ENCODE data around the gene GNPTG.

GNPTG gene

DNA sequence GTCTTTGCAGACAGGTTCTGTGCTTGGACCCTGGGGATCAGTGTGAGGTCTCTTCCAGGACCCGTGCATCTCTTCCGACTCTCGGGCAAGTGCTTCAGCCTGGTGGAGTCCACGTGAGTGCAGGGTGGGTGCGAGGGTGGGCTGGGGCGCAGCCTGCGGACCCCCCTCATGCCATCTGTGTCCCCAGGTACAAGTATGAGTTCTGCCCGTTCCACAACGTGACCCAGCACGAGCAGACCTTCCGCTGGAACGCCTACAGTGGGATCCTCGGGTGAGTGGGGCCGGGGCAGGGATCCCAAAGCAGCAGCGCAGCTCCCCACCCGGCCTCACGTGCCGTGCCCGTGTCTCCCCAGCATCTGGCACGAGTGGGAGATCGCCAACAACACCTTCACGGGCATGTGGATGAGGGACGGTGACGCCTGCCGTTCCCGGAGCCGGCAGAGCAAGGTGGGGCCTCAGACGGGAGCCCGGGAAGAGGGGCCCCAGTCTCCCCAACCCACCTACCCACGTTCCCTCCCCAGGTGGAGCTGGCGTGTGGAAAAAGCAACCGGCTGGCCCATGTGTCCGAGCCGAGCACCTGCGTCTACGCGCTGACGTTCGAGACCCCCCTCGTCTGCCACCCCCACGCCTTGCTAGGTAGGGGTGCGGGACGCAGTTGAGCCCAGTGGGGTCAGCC, 10.1 kb downstream of the GNPTG start:
- in situ Hi-C loops (cut with HindIII; ENCODE audit: low pct_unique_long_range_greater_than_20kb, low sequenced_read_pairs), result no loop called here
- TF ChIP-seq JUND (IDR thresholded peaks at IDR 0.05; ENCODE audit: low read depth), result no peak
- no peak for DNase-seq (ENCODE audit: low read depth in 1 of 2, low spot score in 1 of 2)

- TF ChIP-seq JUND (IDR thresholded peaks at IDR 0.05; ENCODE audit: low read depth), result no peak
- in situ Hi-C loops (cut with HindIII; ENCODE audit: low pct_unique_long_range_greater_than_20kb, low sequenced_read_pairs), result no loop called here
- DNase-seq (ENCODE audit: low read depth in 1 of 2, low spot score in 1 of 2), result no peak
Observed at GRCh38 chr16:1362807-1363206, 11.1 kb downstream of the GNPTG start.

GRCh38 chr16:1363501-1364041, 11.8 kb downstream of the GNPTG start:
- DNase-seq (ENCODE audit: low read depth in 1 of 2, low spot score in 1 of 2), result peak; percentile 79 to 90
- no peak for TF ChIP-seq JUND (IDR thresholded peaks at IDR 0.05; ENCODE audit: low read depth)
- in situ Hi-C loops (cut with HindIII; ENCODE audit: low pct_unique_long_range_greater_than_20kb, low sequenced_read_pairs), result no loop called here

GRCh38 chr16:1364510-1364909, 12.8 kb downstream of the GNPTG start:
- no peak for DNase-seq (ENCODE audit: low read depth in 1 of 2, low spot score in 1 of 2)
- in situ Hi-C loops (cut with HindIII; ENCODE audit: low pct_unique_long_range_greater_than_20kb, low sequenced_read_pairs), result no loop called here

DNA sequence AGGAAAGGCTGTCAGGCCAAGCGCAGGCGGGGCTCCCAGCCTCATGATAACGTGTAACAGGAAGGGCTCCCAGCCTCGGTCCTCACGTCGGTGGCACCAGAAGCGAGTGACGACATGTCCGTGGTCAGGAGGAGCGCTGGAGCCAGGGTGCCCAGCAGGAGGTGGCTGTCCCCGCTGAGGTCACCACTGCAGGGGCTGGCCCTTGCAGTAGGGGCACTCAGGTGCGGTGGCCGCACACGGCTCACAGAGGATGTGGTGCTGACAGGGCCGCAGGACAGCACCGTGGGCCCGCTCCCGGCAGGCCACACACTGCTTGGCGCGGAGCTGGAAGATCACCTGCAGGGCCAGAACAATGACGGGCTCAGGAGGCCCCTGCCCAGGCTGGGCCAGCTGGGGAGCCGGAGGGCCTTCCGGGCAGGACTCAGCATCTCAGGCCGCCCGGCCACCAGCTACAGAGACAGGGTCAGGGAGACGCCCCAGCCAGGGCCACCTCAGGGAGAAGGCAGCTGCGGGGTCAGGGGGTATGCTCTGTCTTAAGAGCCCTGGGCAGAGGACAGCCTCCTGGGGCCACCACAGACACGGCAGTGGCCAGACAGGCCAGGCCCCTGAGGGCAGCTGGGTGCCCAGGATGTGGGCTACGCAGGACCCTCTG, 14.5 kb downstream of the GNPTG start:
- in situ Hi-C loops (cut with HindIII; ENCODE audit: low pct_unique_long_range_greater_than_20kb, low sequenced_read_pairs), result no loop called here
- no peak for TF ChIP-seq JUND (IDR thresholded peaks at IDR 0.05; ENCODE audit: low read depth)
- no peak for DNase-seq (ENCODE audit: low read depth in 1 of 2, low spot score in 1 of 2)

More at GRCh38 chr16:1364510-1364909, 12.8 kb downstream of the GNPTG start:
- TF ChIP-seq JUND (IDR thresholded peaks at IDR 0.05; ENCODE audit: low read depth), result no peak

- DNase-seq (ENCODE audit: low read depth in 1 of 2, low spot score in 1 of 2), result no peak
- in situ Hi-C loops (cut with HindIII; ENCODE audit: low pct_unique_long_range_greater_than_20kb, low sequenced_read_pairs), result no loop called here
- TF ChIP-seq JUND (IDR thresholded peaks at IDR 0.05; ENCODE audit: low read depth), result no peak
Observed at GRCh38 chr16:1366712-1367299, 15.1 kb downstream of the GNPTG start.

DNA sequence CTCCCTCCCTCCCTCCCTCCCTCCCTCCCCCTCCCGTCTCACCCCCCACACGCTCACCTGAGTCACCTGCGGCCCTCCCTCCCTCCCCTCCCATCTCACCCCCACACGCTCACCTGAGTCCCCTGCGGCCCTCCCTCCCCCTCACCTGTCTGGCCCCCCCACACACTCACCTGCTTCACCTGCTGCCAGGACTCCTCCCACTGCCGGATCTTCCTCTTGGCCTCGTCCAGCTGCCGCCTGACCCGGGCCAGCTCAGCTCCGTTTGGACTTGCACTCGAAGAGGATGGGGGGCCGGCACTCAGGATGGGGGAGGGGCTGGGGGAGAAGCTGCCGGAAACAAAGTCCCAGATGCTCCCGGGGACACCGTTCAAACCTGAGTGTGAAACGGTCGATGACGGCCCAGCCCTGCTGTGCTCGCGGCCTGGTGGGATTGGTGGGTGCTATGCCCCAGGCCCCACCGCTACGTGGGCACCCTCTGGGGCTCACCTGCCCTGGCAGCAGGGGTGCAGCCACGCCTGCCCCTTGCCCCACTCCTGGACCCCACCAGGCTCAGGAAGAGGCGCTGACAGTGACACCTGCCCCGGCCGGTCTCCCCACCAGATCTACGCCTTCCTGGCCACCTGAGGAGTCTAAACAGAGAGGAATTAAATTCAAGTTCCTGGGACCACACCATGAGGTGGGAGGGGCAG, 15.9 kb downstream of the GNPTG start:
- no peak for TF ChIP-seq JUND (IDR thresholded peaks at IDR 0.05; ENCODE audit: low read depth)
- peak; percentile 77 to 82 for DNase-seq (ENCODE audit: low read depth in 1 of 2, low spot score in 1 of 2)
- in situ Hi-C loops (cut with HindIII; ENCODE audit: low pct_unique_long_range_greater_than_20kb, low sequenced_read_pairs), result no loop called here

- DNase-seq (ENCODE audit: low read depth in 1 of 2, low spot score in 1 of 2), result no peak
- no peak for TF ChIP-seq JUND (IDR thresholded peaks at IDR 0.05; ENCODE audit: low read depth)
- in situ Hi-C loops (cut with HindIII; ENCODE audit: low pct_unique_long_range_greater_than_20kb, low sequenced_read_pairs), result no loop called here
Observed at GRCh38 chr16:1371054-1371978, 19.6 kb downstream of the GNPTG start.

DNA sequence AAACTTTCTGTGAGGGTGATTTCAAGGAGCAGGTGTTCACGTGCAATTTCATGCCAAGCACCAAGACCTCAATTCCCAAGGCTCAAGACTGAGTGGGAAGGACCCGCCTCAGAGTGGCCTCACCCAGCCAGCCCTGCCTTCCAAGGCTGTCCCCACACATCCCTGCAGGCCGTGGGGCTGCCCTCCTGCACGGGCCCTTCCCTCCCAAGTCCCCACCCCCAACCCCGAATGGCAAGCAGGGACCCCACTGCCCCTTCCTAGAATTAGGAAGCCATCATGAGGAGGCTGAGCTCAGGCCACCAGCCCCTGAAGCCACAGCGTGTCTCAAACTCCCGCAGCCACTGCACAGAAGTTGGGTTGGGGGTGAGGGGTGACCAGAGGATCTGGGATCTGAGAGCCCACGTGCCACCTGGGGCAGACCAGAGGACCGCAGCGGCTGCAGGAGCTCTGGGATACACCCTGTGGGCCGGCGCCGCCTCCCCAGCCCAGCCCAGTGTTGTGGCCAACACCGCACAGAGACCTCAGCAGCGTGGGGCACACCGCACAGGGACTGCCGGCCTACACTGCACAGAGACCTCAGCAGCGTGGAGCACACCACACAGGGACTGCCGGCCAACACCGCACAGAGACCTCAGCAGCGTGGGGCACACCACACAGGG, 20.7 kb downstream of the GNPTG start:
- TF ChIP-seq JUND (IDR thresholded peaks at IDR 0.05; ENCODE audit: low read depth), result no peak
- in situ Hi-C loops (cut with HindIII; ENCODE audit: low pct_unique_long_range_greater_than_20kb, low sequenced_read_pairs), result no loop called here

DNA sequence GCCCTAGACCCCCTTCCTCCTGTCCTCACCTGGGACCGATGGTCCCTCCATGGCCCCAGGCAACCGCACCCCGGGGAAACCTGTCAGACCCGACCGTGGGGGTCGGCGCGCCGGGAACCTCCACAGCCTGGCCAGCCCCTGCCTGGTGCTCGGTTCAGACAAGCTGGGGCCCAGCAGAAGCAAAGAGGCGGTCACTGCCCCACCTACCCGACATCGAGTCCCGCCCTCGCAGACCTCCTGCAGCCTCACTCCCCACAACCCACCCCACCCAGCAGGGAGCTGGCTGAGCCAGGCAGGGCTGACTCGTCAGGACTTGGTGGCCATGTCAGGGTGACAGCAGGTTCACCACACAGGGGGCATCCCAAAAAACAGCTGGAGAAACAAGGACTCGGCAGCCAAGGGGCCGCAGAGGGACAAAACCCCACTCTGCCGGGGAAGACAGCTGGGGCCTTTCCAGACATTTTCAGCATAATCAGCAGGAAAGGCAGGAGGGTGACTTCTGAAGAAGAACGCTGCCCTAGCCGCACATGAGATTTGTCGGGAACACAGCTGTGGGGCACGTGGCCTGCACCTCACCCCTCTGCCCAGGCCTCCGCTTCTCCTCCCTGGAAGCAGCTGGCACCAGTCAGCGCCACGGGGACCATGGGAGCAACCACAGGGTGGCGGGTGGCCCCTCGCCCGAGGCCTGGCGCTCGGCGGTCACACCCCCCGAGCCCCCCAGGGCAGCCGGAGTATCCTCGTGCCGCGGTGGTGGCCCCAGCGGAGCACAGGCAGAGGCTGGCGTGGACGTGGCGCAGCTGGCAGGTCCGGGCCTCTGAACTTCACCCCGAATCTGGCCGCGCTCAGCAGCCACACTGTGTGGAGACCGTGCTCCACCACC, 22.9 kb downstream of the GNPTG start:
- TF ChIP-seq JUND (IDR thresholded peaks at IDR 0.05; ENCODE audit: low read depth), result no peak
- no peak for DNase-seq (ENCODE audit: low read depth in 1 of 2, low spot score in 1 of 2)
- in situ Hi-C loops (cut with HindIII; ENCODE audit: low pct_unique_long_range_greater_than_20kb, low sequenced_read_pairs), result no loop called here

More for the DNA sequence above, 20.7 kb downstream of the GNPTG start:
- no peak for DNase-seq (ENCODE audit: low read depth in 1 of 2, low spot score in 1 of 2)

- no peak for TF ChIP-seq JUND (IDR thresholded peaks at IDR 0.05; ENCODE audit: low read depth)
- no peak for DNase-seq (ENCODE audit: low read depth in 1 of 2, low spot score in 1 of 2)
- in situ Hi-C loops (cut with HindIII; ENCODE audit: low pct_unique_long_range_greater_than_20kb, low sequenced_read_pairs), result no loop called here
Observed at GRCh38 chr16:1375298-1375640, 23.5 kb downstream of the GNPTG start.

All from T47D (cell line).